Activated naive CD8-positive, alpha-beta T cell treated with anti-CD3 and anti-CD28 coated beads, Interleukin-2, amount 50 U/mL, for 24 hours (primary cell): ENCODE measurements around the gene AFMID.

Experiments used
- ATAC-seq: fragments of 150-1000 bp; cut with Tn5 transposase; one replicate; pipeline ENCODE4 v1.10.0; 2021
- DNase-seq: peaks from one replicate; pipeline ENCODE4 v3.0.0; 2021
- H3K27ac Mint-ChIP-seq: one replicate; pipeline ENCODE4 v1.8.0; 2021; ENCODE audit warnings: mild to moderate bottlenecking, mixed read lengths
- H3K27me3 Mint-ChIP-seq: one replicate; pipeline ENCODE4 v1.8.0; 2021; ENCODE audit warnings: mixed read lengths
- H3K36me3 Mint-ChIP-seq: one replicate; pipeline ENCODE4 v1.8.0; 2021; ENCODE audit warnings: low read depth, mixed read lengths
- H3K4me1 Mint-ChIP-seq: one replicate; pipeline ENCODE4 v1.8.0; 2021; ENCODE audit warnings: mixed read lengths
- H3K4me3 Mint-ChIP-seq: one replicate; pipeline ENCODE4 v1.8.0; 2021; ENCODE audit warnings: mild to moderate bottlenecking, moderate library complexity, mixed read lengths
- H3K9me3 Mint-ChIP-seq: one replicate; pipeline ENCODE4 v1.8.0; 2021; ENCODE audit warnings: mixed read lengths

The AFMID gene

GRCh38 chr17:78214016-78214705 is 27.0 kb downstream of the AFMID start, which contains the start of gene BIRC5:
BIRC5 (plus strand) TSS chr17:78214253; CDS start chr17:78214317, 64 bp downstream.
- DNase-seq: peak; percentile 95
- H3K27me3 Mint-ChIP-seq: no peaks in the 10 kb centered on the region
- H3K4me1 Mint-ChIP-seq: peaks cover 13% of the 10 kb centered on the region
- H3K36me3 Mint-ChIP-seq: peaks cover 24% of the 10 kb centered on the region
- peak within 1 kb of the TSS; percentile 86 for H3K27ac Mint-ChIP-seq
- H3K4me3 Mint-ChIP-seq: peak within 1 kb of the TSS; percentile 93
- H3K9me3 Mint-ChIP-seq: no peaks in the 10 kb centered on the region
- ATAC-seq: peak; percentile 100

- no peaks in the 10 kb centered on the region for H3K9me3 Mint-ChIP-seq
- H3K4me1 Mint-ChIP-seq: peaks cover 13% of the 10 kb centered on the region
- DNase-seq (no peak), ATAC-seq (no peak)
- peaks cover 28% of the 10 kb centered on the region for H3K36me3 Mint-ChIP-seq
- peak overlapping the region; percentile 93 for H3K4me3 Mint-ChIP-seq
- H3K27ac Mint-ChIP-seq: peak overlapping the region; percentile 86
- H3K27me3 Mint-ChIP-seq: no peaks in the 10 kb centered on the region
Measured at GRCh38 chr17:78214706-78215061, 27.5 kb downstream of the AFMID start.

GRCh38 chr17:78219396-78220150 is 32.4 kb downstream of the AFMID start:
- H3K4me3 Mint-ChIP-seq: no peak overlapping the region
- no peaks in the 10 kb centered on the region for H3K9me3 Mint-ChIP-seq
- ATAC-seq (no peak), DNase-seq (no peak)
- peaks cover 10% of the 10 kb centered on the region for H3K4me1 Mint-ChIP-seq
- peaks cover 42% of the 10 kb centered on the region for H3K36me3 Mint-ChIP-seq
- H3K27ac Mint-ChIP-seq: no peak overlapping the region
- H3K27me3 Mint-ChIP-seq: no peaks in the 10 kb centered on the region

GRCh38 chr17:78223061-78223460 is 35.9 kb downstream of the AFMID start:
- Mint-ChIP-seq H3K27ac (no peak overlapping the region), H3K4me1 (peaks cover 3% of the 10 kb centered on the region), H3K9me3 (no peaks in the 10 kb centered on the region), H3K27me3 (peaks cover 5% of the 10 kb centered on the region), H3K4me3 (no peak overlapping the region), H3K36me3 (peaks cover 27% of the 10 kb centered on the region)
- ATAC-seq: no peak
- no peak for DNase-seq

- no peaks in the 10 kb centered on the region for H3K9me3 Mint-ChIP-seq
- ATAC-seq (no peak), DNase-seq (no peak)
- H3K4me3 Mint-ChIP-seq: no peak overlapping the region
- peaks cover 3% of the 10 kb centered on the region for H3K4me1 Mint-ChIP-seq
- peaks cover 7% of the 10 kb centered on the region for H3K27me3 Mint-ChIP-seq
- peaks cover 24% of the 10 kb centered on the region for H3K36me3 Mint-ChIP-seq
- no peak overlapping the region for H3K27ac Mint-ChIP-seq
Measured at GRCh38 chr17:78223765-78224164, 36.6 kb downstream of the AFMID start.

- no peak overlapping the region for H3K27ac Mint-ChIP-seq
- peaks cover 18% of the 10 kb centered on the region for H3K36me3 Mint-ChIP-seq
- H3K9me3 Mint-ChIP-seq: no peaks in the 10 kb centered on the region
- no peak for ATAC-seq
- DNase-seq: no peak
- H3K4me3 Mint-ChIP-seq: no peak overlapping the region
- H3K4me1 Mint-ChIP-seq: peaks cover 3% of the 10 kb centered on the region
- H3K27me3 Mint-ChIP-seq: peaks cover 10% of the 10 kb centered on the region
Measured at GRCh38 chr17:78224231-78225087, 37.3 kb downstream of the AFMID start.

GRCh38 chr17:78225088-78225865 is 38.1 kb downstream of the AFMID start:
- Mint-ChIP-seq H3K27ac (no peak overlapping the region), H3K9me3 (no peaks in the 10 kb centered on the region), H3K27me3 (peaks cover 15% of the 10 kb centered on the region), H3K4me3 (no peak overlapping the region), H3K4me1 (peaks cover 3% of the 10 kb centered on the region), H3K36me3 (peaks cover 13% of the 10 kb centered on the region)
- no peak for ATAC-seq
- no peak for DNase-seq

GRCh38 chr17:78226055-78226758 is 39.0 kb downstream of the AFMID start:
- peaks cover 23% of the 10 kb centered on the region for H3K27me3 Mint-ChIP-seq
- H3K9me3 Mint-ChIP-seq: no peaks in the 10 kb centered on the region
- H3K4me1 Mint-ChIP-seq: peaks cover 3% of the 10 kb centered on the region
- no peak overlapping the region for H3K27ac Mint-ChIP-seq
- ATAC-seq: no peak
- H3K4me3 Mint-ChIP-seq: no peak overlapping the region
- H3K36me3 Mint-ChIP-seq: peaks cover 13% of the 10 kb centered on the region
- DNase-seq: no peak

- peak; percentile 45 for ATAC-seq
- peaks cover 13% of the 10 kb centered on the region for H3K36me3 Mint-ChIP-seq
- H3K27me3 Mint-ChIP-seq: peaks cover 27% of the 10 kb centered on the region
- DNase-seq: no peak
- no peak overlapping the region for H3K27ac Mint-ChIP-seq
- peaks cover 3% of the 10 kb centered on the region for H3K4me1 Mint-ChIP-seq
- H3K4me3 Mint-ChIP-seq: no peak overlapping the region
- H3K9me3 Mint-ChIP-seq: no peaks in the 10 kb centered on the region
Measured at GRCh38 chr17:78226759-78227454, 39.7 kb downstream of the AFMID start.

- peak; percentile 21 for ATAC-seq
- no peak overlapping the region for H3K4me3 Mint-ChIP-seq
- no peak for DNase-seq
Measured at GRCh38 chr17:78227455-78227916, 40.3 kb downstream of the AFMID start.

GRCh38 chr17:78228176-78228575 is 41.0 kb downstream of the AFMID start:
- Mint-ChIP-seq H3K27me3 (peaks cover 38% of the 10 kb centered on the region), H3K36me3 (peaks cover 13% of the 10 kb centered on the region), H3K4me1 (peaks cover 10% of the 10 kb centered on the region), H3K27ac (no peak overlapping the region), H3K4me3 (no peak overlapping the region), H3K9me3 (no peaks in the 10 kb centered on the region)
- DNase-seq: no peak
- ATAC-seq: no peak

More at GRCh38 chr17:78227455-78227916, 40.3 kb downstream of the AFMID start:
- Mint-ChIP-seq H3K36me3 (peaks cover 13% of the 10 kb centered on the region), H3K4me1 (peaks cover 5% of the 10 kb centered on the region), H3K27ac (no peak overlapping the region), H3K9me3 (no peaks in the 10 kb centered on the region), H3K27me3 (peaks cover 32% of the 10 kb centered on the region)

- DNase-seq: no peak
- Mint-ChIP-seq H3K27me3 (peaks cover 38% of the 10 kb centered on the region), H3K4me1 (peaks cover 10% of the 10 kb centered on the region), H3K4me3 (no peak overlapping the region), H3K36me3 (no peaks in the 10 kb centered on the region), H3K27ac (no peak overlapping the region), H3K9me3 (no peaks in the 10 kb centered on the region)
- no peak for ATAC-seq
Measured at GRCh38 chr17:78230252-78230962, 43.2 kb downstream of the AFMID start.
